HepG2 (cell line): ENCODE measurements around the gene NUTF2. TPM values are rescaled to one million over a fixed set of nuclear protein-coding genes. Genes with fewer than 3 reads are reported as not detected.

Source experiments
- FOXM1 ChIP-seq: sonication (generic); formaldehyde crosslinking; IDR thresholded peaks from 2 replicates; pipeline ENCODE4 v1.5.0; 2020; ENCODE audit warnings: missing genetic modification reagents
- GATAD1 ChIP-seq: IDR thresholded peaks from 2 replicates; pipeline ENCODE4 v1.6.1; 2016; ENCODE audit warnings: missing genetic modification reagents, missing compliant biosample characterization
- GZF1 ChIP-seq: sonication (generic); formaldehyde crosslinking; IDR thresholded peaks from 2 replicates; pipeline ENCODE4 v1.5.1; 2020; ENCODE audit warnings: mild to moderate bottlenecking, missing genetic modification reagents
- MED1 ChIP-seq: sonication (generic); formaldehyde crosslinking; IDR thresholded peaks from 2 replicates; pipeline ENCODE4 v1.4.0; 2020; ENCODE audit warnings: missing genetic modification reagents
- MTA1 ChIP-seq: sonication (generic); formaldehyde crosslinking; IDR thresholded peaks from 2 replicates; pipeline ENCODE4 v1.4.0; 2020; ENCODE audit warnings: missing genetic modification reagents, mild to moderate bottlenecking, borderline replicate concordance
- NCOA5 ChIP-seq: sonication (generic); formaldehyde crosslinking; IDR thresholded peaks from 2 replicates; pipeline ENCODE4 v1.4.0; 2020; ENCODE audit warnings: missing genetic modification reagents
- POLR2AphosphoS2 ChIP-seq: IDR thresholded peaks from 2 replicates; pipeline ENCODE4 v1.6.1; 2011; ENCODE audit warnings: low read depth, low read length, improper control_type of control experiment
- POLR2G ChIP-seq: fragments of 200-400 bp; formaldehyde crosslinking; IDR thresholded peaks from 2 replicates; pipeline ENCODE4 v1.6.1; 2018; ENCODE audit warnings: mild to moderate bottlenecking, low read depth, low read length, moderate library complexity
- RARG ChIP-seq: sonication (generic); formaldehyde crosslinking; IDR thresholded peaks from 2 replicates; pipeline ENCODE4 v1.4.0; 2020; ENCODE audit warnings: low read depth, mild to moderate bottlenecking, missing genetic modification reagents
- REL ChIP-seq: sonication (generic); formaldehyde crosslinking; conservative IDR thresholded peaks from 2 replicates; pipeline ENCODE4 v1.8.0; 2022; ENCODE audit warnings: mild to moderate bottlenecking, missing genetic modification reagents, moderate library complexity
- SP1 ChIP-seq, 2 experiments: fragments of 450-650 bp in 1 of 2; sonication (generic) in 1 of 2; formaldehyde crosslinking in 1 of 2; IDR thresholded peaks; 2 replicates each; pipeline versions ENCODE4 v1.4.0 to v1.6.1; 2016 to 2020; ENCODE audit warnings: missing genetic modification reagents in 1 of 2
- YEATS2 ChIP-seq: sonication (generic); formaldehyde crosslinking; IDR thresholded peaks from 2 replicates; pipeline ENCODE4 v1.4.0; 2020; ENCODE audit warnings: missing genetic modification reagents, borderline replicate concordance
- ZBTB1 ChIP-seq: sonication (generic); formaldehyde crosslinking; IDR thresholded peaks from 2 replicates; pipeline ENCODE4 v1.4.0; 2020; ENCODE audit warnings: missing genetic modification reagents, borderline replicate concordance
- ZNF124 ChIP-seq: sonication (generic); formaldehyde crosslinking; IDR thresholded peaks from 2 replicates; pipeline ENCODE4 v1.4.0; 2020; ENCODE audit warnings: missing genetic modification reagents
- ZNF337 ChIP-seq: sonication (generic); formaldehyde crosslinking; IDR thresholded peaks from 2 replicates; pipeline ENCODE4 v1.5.1; 2020; ENCODE audit warnings: missing genetic modification reagents, low read depth, mild to moderate bottlenecking, borderline replicate concordance
- ZNF549 ChIP-seq: sonication (generic); formaldehyde crosslinking; IDR thresholded peaks from 2 replicates; pipeline ENCODE4 v1.5.0; 2020; ENCODE audit warnings: missing genetic modification reagents
- ZNF557 ChIP-seq: sonication (generic); formaldehyde crosslinking; IDR thresholded peaks from 2 replicates; pipeline ENCODE4 v1.4.0; 2020; ENCODE audit warnings: missing genetic modification reagents
- ZNF569 ChIP-seq: sonication (generic); formaldehyde crosslinking; IDR thresholded peaks from 2 replicates; pipeline ENCODE4 v1.5.0; 2020; ENCODE audit warnings: mild to moderate bottlenecking, missing genetic modification reagents, moderate library complexity, borderline replicate concordance
- polyA plus RNA-seq, 8 experiments: library from polyadenylated mRNA; depleted of rRNA in 3 of 8; stranded (reverse) in 7 of 8; unstranded in 1 of 8; fragments of >200 nt; fragmentation: Illumina TruSeq in 4 of 8; extraction: Trizol in 4 of 8; gene quantifications; 2 replicates each; pipeline versions ENCODE4 v1.2.1 to v1.2.3, GENCODE V29; 2011 to 2016; ENCODE audit warnings: low read depth in 4 of 8, missing spikeins in 1 of 8, mixed read lengths in 1 of 8; ENCODE audit not compliant: insufficient read depth in 1 of 8
- total RNA-seq, 5 experiments: library from RNA; depleted of rRNA; stranded (reverse); fragments of >200 nt; fragmentation: Illumina TruSeq; extraction: Trizol; gene quantifications; 2 replicates each; pipeline ENCODE4 v1.2.3, GENCODE V29; 2016; ENCODE audit warnings: low read depth in 1 of 5
- TF ChIP-seq, protein P1 (sequence below): sonication (generic); formaldehyde crosslinking; IDR thresholded peaks from 2 replicates; pipeline ENCODE4 v1.9.0; 2022; ENCODE audit warnings: low read depth, missing genetic modification reagents
- TF ChIP-seq, protein P2 (sequence below): sonication (generic); formaldehyde crosslinking; IDR thresholded peaks from 2 replicates; pipeline ENCODE4 v1.5.0; 2020; ENCODE audit warnings: mild to moderate bottlenecking, missing genetic modification reagents, borderline replicate concordance
- TF ChIP-seq, protein P3 (sequence below): IDR thresholded peaks from 2 replicates; pipeline ENCODE4 v1.6.1; 2016
- TF ChIP-seq, protein P4 (sequence below): sonication (generic); formaldehyde crosslinking; IDR thresholded peaks from 2 replicates; pipeline ENCODE4 v1.5.0; 2020; ENCODE audit warnings: mild to moderate bottlenecking, missing genetic modification reagents, moderate library complexity
- TF ChIP-seq, protein P5 (sequence below): sonication (generic); formaldehyde crosslinking; IDR thresholded peaks from 2 replicates; pipeline ENCODE4 v1.8.0; 2022; ENCODE audit warnings: mild to moderate bottlenecking, missing genetic modification reagents, moderate library complexity

Gene NUTF2
- total and polyA plus RNA-seq, 2 of the 13 experiments (the other 11 are each of a cell fraction or from before 2014, with no cell fraction given), result 168 to 214 TPM

DNA sequence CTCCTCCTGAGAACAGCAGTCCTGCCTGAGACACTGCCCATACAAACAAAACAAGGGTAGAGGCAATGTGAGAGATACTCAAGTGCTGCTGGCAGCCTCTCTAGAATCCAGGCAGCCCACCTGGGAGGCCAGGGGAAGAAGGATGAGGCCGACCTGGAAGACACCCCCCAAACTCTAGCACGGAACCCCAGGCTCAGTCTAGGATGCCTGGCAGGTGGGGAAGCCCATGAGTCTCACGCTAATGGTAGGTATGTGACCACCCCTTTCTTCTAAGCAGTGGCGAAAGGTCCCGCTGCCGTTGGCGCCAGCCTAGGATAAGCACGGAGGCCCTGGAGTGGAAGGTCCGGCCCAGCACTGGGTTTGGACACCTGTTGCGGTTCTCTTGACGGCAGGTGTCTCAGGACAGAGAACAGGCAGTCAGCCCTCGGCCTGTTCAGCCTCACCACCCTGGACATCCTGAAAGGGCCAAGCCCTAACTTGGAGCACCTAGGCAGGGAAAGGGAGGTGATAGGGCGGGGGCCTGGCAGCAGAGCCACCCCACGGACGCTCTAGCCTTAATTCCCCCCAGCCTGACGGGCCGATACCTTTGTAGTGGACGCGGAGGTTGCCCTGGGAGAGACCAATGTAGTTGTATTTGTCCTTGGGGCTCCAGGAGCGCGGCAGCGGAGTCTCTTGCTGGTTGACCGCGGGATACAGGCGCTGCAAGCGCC, 40.9 kb upstream of the NUTF2 start (continued):
- TF ChIP-seq ZNF337 (CRISPR knock-in tag) (no peak), MTA1 (CRISPR knock-in tag) (no peak), GATAD1 (CRISPR knock-in tag) (no peak), FOXM1 (CRISPR knock-in tag) (no peak), NCOA5 (CRISPR knock-in tag) (no peak), REL (CRISPR knock-in tag) (no peak), YEATS2 (CRISPR knock-in tag) (no peak), RARG (CRISPR knock-in tag) (no peak), ZBTB1 (0 out of 2 replicates have a peak, but pooled peaks have one; percentile 57), ZNF569 (CRISPR knock-in tag) (no peak), SP1 (IDR thresholded peaks at IDR 0.05) (no peak), SP1 (CRISPR knock-in tag; IDR thresholded peaks at IDR 0.05) (no peak), ZNF557 (0 out of 2 replicates have a peak, but pooled peaks have one; percentile 3), POLR2G (no peak), ZNF549 (CRISPR knock-in tag) (no peak), POLR2AphosphoS2 (no peak), ZNF124 (CRISPR knock-in tag) (no peak; the same call in 1 of the 2 replicates), GZF1 (no peak), MED1 (CRISPR knock-in tag) (no peak)
- TF ChIP-seq, protein P1, sequence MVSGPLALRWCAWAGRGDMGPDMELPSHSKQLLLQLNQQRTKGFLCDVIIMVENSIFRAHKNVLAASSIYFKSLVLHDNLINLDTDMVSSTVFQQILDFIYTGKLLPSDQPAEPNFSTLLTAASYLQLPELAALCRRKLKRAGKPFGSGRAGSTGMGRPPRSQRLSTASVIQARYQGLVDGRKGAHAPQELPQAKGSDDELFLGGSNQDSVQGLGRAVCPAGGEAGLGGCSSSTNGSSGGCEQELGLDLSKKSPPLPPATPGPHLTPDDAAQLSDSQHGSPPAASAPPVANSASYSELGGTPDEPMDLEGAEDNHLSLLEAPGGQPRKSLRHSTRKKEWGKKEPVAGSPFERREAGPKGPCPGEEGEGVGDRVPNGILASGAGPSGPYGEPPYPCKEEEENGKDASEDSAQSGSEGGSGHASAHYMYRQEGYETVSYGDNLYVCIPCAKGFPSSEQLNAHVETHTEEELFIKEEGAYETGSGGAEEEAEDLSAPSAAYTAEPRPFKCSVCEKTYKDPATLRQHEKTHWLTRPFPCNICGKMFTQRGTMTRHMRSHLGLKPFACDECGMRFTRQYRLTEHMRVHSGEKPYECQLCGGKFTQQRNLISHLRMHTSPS (CRISPR knock-in tag), result no peak
- TF ChIP-seq, protein P2, sequence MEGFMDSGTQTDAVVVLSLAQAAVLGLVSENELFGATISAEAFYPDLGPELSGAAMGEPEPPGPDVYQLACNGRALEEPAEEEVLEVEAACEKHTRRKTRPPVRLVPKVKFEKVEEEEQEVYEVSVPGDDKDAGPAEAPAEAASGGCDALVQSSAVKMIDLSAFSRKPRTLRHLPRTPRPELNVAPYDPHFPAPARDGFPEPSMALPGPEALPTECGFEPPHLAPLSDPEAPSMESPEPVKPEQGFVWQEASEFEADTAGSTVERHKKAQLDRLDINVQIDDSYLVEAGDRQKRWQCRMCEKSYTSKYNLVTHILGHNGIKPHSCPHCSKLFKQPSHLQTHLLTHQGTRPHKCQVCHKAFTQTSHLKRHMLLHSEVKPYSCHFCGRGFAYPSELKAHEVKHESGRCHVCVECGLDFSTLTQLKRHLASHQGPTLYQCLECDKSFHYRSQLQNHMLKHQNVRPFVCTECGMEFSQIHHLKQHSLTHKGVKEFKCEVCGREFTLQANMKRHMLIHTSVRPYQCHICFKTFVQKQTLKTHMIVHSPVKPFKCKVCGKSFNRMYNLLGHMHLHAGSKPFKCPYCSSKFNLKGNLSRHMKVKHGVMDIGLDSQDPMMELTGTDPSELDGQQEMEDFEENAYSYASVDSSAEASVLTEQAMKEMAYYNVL (CRISPR knock-in tag), result no peak
- TF ChIP-seq, protein P3, sequence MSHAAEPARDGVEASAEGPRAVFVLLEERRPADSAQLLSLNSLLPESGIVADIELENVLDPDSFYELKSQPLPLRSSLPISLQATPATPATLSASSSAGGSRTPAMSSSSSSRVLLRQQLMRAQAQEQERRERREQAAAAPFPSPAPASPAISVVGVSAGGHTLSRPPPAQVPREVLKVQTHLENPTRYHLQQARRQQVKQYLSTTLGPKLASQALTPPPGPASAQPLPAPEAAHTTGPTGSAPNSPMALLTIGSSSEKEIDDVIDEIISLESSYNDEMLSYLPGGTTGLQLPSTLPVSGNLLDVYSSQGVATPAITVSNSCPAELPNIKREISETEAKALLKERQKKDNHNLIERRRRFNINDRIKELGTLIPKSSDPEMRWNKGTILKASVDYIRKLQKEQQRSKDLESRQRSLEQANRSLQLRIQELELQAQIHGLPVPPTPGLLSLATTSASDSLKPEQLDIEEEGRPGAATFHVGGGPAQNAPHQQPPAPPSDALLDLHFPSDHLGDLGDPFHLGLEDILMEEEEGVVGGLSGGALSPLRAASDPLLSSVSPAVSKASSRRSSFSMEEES (CRISPR knock-in tag), result no peak
- TF ChIP-seq, protein P4, sequence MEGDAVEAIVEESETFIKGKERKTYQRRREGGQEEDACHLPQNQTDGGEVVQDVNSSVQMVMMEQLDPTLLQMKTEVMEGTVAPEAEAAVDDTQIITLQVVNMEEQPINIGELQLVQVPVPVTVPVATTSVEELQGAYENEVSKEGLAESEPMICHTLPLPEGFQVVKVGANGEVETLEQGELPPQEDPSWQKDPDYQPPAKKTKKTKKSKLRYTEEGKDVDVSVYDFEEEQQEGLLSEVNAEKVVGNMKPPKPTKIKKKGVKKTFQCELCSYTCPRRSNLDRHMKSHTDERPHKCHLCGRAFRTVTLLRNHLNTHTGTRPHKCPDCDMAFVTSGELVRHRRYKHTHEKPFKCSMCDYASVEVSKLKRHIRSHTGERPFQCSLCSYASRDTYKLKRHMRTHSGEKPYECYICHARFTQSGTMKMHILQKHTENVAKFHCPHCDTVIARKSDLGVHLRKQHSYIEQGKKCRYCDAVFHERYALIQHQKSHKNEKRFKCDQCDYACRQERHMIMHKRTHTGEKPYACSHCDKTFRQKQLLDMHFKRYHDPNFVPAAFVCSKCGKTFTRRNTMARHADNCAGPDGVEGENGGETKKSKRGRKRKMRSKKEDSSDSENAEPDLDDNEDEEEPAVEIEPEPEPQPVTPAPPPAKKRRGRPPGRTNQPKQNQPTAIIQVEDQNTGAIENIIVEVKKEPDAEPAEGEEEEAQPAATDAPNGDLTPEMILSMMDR, result no peak
- TF ChIP-seq, protein P5, sequence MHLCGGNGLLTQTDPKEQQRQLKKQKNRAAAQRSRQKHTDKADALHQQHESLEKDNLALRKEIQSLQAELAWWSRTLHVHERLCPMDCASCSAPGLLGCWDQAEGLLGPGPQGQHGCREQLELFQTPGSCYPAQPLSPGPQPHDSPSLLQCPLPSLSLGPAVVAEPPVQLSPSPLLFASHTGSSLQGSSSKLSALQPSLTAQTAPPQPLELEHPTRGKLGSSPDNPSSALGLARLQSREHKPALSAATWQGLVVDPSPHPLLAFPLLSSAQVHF (CRISPR knock-in tag), result no peak
